ES-I3 (cell line): ENCODE results near the gene LTA.
"Not testable (repeated sequence)": the region's sequence is repeated elsewhere in the genome, so short reads cannot be mapped to it uniquely, and the experiment has no call there.

ENCODE experiments used
- H3K36me3 ChIP-seq: 2 replicates; pipeline ENCODE4 v1.6.1; 2013; ENCODE audit warnings: mild to moderate bottlenecking, low read length, control low read depth, moderate library complexity; ENCODE audit not compliant: insufficient read depth
- H3K4me1 ChIP-seq: 2 replicates; pipeline ENCODE4 v1.6.1; 2013; ENCODE audit warnings: mild to moderate bottlenecking, control low read depth, low read length; ENCODE audit not compliant: insufficient read depth
- H3K9ac ChIP-seq: 2 replicates; pipeline ENCODE4 v1.6.1; 2013; ENCODE audit warnings: low read depth, mild to moderate bottlenecking, low read length, moderate library complexity
- H3K9me3 ChIP-seq: 2 replicates; pipeline ENCODE4 v1.6.1; 2013; ENCODE audit warnings: mild to moderate bottlenecking, low read length, moderate library complexity; ENCODE audit not compliant: control insufficient read depth, insufficient read depth

The LTA gene

DNA sequence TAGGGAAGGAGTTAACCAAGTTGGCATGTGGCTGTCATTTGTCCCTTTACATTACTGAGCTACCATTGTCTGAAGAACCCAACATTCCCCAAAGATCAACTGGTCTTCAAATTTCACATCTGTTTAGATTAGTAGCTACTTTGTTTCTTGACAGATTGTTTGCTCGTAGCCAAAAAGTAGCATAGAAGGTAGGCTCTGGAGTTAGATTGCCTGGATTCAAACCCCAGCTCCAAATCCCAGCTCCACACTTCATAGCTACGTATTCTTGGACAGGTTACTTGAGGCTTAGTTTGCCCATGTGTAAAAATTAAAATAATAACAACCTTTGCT, 23.6 kb upstream of the LTA start:
- Histone ChIP-seq H3K9me3 (no peaks in the 10 kb centered on the region), H3K36me3 (no peaks in the 10 kb centered on the region), H3K9ac (no peak overlapping the region), H3K4me1 (peaks cover 6% of the 10 kb centered on the region)

GRCh38 chr6:31551371-31551770, 20.7 kb upstream of the LTA start:
- H3K4me1 ChIP-seq, H3K9ac ChIP-seq, H3K9me3 ChIP-seq, H3K36me3 ChIP-seq: not testable (repeated sequence)

- Histone ChIP-seq H3K9ac (no peak overlapping the region), H3K9me3 (no peaks in the 10 kb centered on the region), H3K36me3 (no peaks in the 10 kb centered on the region; the same call in 1 of the 2 replicates), H3K4me1 (peaks cover 22% of the 10 kb centered on the region)
Observed at GRCh38 chr6:31556307-31556706, 15.8 kb upstream of the LTA start.

- Histone ChIP-seq H3K9me3 (no peaks in the 10 kb centered on the region), H3K9ac (no peak overlapping the region), H3K4me1 (peaks cover 22% of the 10 kb centered on the region), H3K36me3 (no peaks in the 10 kb centered on the region; the same call in 1 of the 2 replicates)
Observed at GRCh38 chr6:31557443-31558317, 14.4 kb upstream of the LTA start.

DNA sequence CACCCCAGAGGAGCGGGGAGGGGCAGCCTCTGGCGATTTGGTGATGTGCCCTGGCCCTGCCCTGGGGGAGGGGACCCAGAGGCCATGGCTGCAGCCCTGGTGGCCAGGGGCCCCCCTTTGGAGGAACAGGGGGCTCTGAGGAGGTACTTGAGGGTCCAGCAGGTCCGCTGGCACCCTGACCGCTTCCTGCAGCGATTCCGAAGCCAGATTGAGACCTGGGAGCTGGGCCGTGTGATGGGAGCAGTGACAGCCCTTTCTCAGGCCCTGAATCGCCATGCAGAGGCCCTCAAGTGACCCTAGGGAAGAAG, 13.8 kb upstream of the LTA start:
- Histone ChIP-seq H3K36me3 (no peaks in the 10 kb centered on the region; the same call in 1 of the 2 replicates), H3K9me3 (no peaks in the 10 kb centered on the region), H3K4me1 (peaks cover 22% of the 10 kb centered on the region), H3K9ac (no peak overlapping the region)

- Histone ChIP-seq H3K36me3 (no peaks in the 10 kb centered on the region; the same call in 1 of the 2 replicates), H3K9me3 (no peaks in the 10 kb centered on the region), H3K9ac (no peak overlapping the region), H3K4me1 (peaks cover 22% of the 10 kb centered on the region)
Observed at GRCh38 chr6:31558631-31559500, 13.2 kb upstream of the LTA start.

DNA sequence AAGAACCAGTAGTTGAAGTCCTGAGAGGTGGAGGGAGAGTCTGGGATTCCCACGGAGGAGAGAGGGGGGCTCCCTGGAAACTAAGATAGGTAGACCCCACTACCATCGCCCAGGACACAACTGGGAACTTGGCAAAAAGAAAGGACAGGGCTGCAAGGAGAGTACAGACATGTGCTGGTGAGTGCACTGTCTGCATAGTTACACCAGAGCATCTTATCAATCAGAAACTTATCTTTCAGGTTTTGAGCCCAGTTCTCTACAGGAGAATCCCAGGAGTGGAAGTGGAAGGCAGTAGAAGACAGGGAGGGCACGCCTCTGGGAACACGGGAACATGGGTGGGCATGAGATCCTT, 12.5 kb upstream of the LTA start:
- no peaks in the 10 kb centered on the region for H3K9me3 ChIP-seq
- peaks cover 22% of the 10 kb centered on the region for H3K4me1 ChIP-seq
- H3K36me3 ChIP-seq, result no peaks in the 10 kb centered on the region; the same call in 1 of the 2 replicates
- H3K9ac ChIP-seq, result no peak overlapping the region

DNA sequence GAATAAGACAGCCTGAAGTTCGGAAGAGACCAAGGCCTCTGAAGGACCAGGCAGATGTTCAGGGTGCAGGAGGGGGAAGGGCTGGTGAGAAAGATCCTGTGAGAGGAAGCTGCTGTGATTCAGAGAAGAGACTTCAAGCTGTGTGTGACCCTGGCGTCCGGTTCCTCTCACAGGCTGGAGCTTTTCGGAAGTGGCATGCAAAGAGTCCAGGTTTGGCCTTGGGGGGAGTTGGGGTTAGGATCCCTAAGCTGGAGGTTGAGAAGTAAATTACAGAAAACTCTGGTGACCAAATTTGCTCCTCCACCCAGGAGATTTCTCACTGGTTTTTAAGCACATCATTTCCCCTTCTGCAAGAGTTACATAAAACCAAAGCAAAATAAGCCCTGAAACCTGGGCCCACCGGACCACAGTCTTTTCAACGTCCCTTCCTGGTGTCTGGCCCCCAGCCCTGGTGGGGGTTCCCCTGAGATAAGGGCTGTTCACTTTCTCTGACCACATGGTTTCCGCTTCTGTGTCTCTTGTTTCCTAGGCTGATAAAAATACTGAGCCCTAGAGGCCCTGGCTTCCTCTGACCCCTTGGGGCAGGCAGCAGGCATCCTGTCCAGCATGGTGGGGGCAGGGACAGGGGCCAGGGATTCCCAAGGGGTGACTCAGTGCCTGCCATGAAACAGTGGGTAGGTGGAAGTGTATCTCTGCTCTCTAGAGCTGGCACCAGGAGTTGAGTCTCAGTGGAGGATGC, 12.0 kb upstream of the LTA start:
- H3K9me3 ChIP-seq, result no peaks in the 10 kb centered on the region
- 0 out of 2 replicates have a peak overlapping the region, but pooled peaks have one; percentile 6 for H3K9ac ChIP-seq
- peaks cover 22% of the 10 kb centered on the region for H3K4me1 ChIP-seq
- H3K36me3 ChIP-seq, result no peaks in the 10 kb centered on the region; the same call in 1 of the 2 replicates

DNA sequence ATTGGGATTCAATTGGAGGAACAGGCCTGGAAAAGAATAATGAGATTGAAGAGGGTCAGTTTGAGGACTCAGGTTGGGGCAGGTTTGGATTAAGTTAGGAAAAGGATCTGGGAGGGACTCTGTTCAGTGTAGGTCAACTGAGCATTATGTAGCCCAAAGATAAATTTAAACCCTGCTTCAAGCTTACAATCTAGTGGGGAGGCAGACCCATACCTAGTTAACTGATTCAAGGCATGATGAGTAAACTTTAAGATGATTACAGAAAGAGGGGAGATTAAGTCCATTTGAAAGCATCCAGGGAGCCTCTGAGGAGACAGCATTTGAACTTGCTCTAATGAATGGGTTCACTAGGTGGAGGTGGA, 11.4 kb upstream of the LTA start:
- peaks cover 22% of the 10 kb centered on the region for H3K4me1 ChIP-seq

GRCh38 chr6:31567531-31568370, 4.3 kb upstream of the LTA start:
- no peak overlapping the region for H3K9ac ChIP-seq
- H3K36me3 ChIP-seq, result no peaks in the 10 kb centered on the region
- H3K4me1 ChIP-seq, result peaks cover 11% of the 10 kb centered on the region; the same call in 1 of the 2 replicates
- H3K9me3 ChIP-seq, result no peaks in the 10 kb centered on the region

More for the DNA sequence above, 11.4 kb upstream of the LTA start:
- no peak overlapping the region for H3K9ac ChIP-seq
- no peaks in the 10 kb centered on the region for H3K9me3 ChIP-seq
- H3K36me3 ChIP-seq, result no peaks in the 10 kb centered on the region; the same call in 1 of the 2 replicates

DNA sequence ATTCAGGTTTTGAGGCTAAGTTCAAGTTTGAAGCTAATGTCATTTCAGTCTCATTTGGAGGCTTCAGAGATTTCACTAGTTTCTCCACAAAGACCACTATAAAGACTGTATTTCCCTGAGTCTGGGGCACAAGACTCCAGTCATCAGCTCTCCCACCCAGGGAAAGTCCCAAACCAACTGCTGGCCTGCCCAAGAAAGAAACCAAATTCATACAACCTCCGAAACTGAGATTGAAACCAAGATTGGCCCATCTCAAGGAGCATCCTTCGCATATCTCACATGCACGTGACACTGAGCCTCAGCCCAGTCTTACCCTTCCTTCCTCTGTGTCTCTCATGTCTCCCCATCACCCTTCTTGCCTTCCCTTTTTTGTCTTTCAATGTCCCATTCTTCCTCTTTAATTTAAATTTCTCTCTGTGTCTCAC, 3.5 kb upstream of the LTA start:
- no peaks in the 10 kb centered on the region for H3K36me3 ChIP-seq
- H3K9me3 ChIP-seq, result no peaks in the 10 kb centered on the region
- no peak overlapping the region for H3K9ac ChIP-seq
- H3K4me1 ChIP-seq, result peaks cover 11% of the 10 kb centered on the region; the same call in 1 of the 2 replicates

- Histone ChIP-seq H3K9me3 (no peaks in the 10 kb centered on the region), H3K9ac (no peak overlapping the region), H3K4me1 (peaks cover 11% of the 10 kb centered on the region; the same call in 1 of the 2 replicates), H3K36me3 (no peaks in the 10 kb centered on the region)
Observed at GRCh38 chr6:31569861-31570536, 2.1 kb upstream of the LTA start.
